ENCODE measurements around the gene FRYL. TPM values are rescaled to one million over a fixed set of nuclear protein-coding genes. Genes with fewer than 3 reads are reported as not detected.

The FRYL gene
- total RNA-seq, 1 experiment from 2014 or later = 47.7 TPM

DNA sequence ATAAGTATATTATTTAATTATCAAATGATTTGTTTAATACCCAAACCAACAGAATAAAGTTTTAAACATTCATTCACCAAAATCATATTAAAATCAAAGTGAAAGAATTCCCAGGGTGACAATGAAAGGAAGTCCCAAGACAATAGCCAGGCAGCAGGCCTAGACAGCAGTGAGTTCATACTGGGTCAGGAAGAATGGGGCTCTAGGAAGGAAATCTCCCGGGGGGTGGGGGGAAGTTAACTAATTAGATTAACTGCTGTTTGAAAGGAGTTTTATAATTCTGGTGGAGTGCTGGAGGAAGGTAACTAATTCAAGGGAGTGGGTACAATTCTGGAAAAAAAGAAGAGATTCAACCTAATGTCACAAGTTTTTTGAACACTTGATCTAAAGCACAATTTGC, 185.9 kb downstream of the FRYL start:
- Histone ChIP-seq H3K79me2 (ENCODE audit: insufficient read depth, low read length) (no peaks in the 10 kb centered on the region), H3K9ac (ENCODE audit: low read length) (no peak overlapping the region), H3K4me3 (replicated peaks in 1 of 2; ENCODE audit: low read depth in 1 of 2, low read length in 2 of 2) (no peak overlapping the region), H3K27ac (ENCODE audit: low read depth, low read length) (no peak overlapping the region), H3K4me2 (ENCODE audit: low read length) (no peak overlapping the region), H3K9me3 (ENCODE audit: control insufficient read depth in 1 of 2, insufficient read depth in 1 of 2, low read depth in 1 of 2, low read length in 2 of 2) (no peaks in the 10 kb centered on the region), H4K20me1 (ENCODE audit: insufficient read depth) (0 out of 2 replicates have a peak, but pooled peaks cover 2% of the 10 kb centered on the region), H3K4me1 (ENCODE audit: control insufficient read depth in 1 of 2, insufficient read depth in 2 of 2, low read length in 2 of 2) (no peaks in the 10 kb centered on the region), H3K36me3 (ENCODE audit: control insufficient read depth in 1 of 2, insufficient read depth in 2 of 2, low read length in 2 of 2) (no peaks in the 10 kb centered on the region), H3K9me2 (ENCODE audit: insufficient read depth) (no peaks in the 10 kb centered on the region), H3K27me3 (ENCODE audit: insufficient read depth, low read length) (no peaks in the 10 kb centered on the region), H2AFZ (ENCODE audit: low read depth, low read length, poor library complexity, severe bottlenecking) (no peak overlapping the region)
- no peak for TF ChIP-seq CBX3 (IDR thresholded peaks at IDR 0.05; ENCODE audit: low read depth)
- no peak for TF ChIP-seq ZFX (IDR thresholded peaks at IDR 0.05)
- no peak for TF ChIP-seq POLR2A (IDR thresholded peaks at IDR 0.05; ENCODE audit: borderline replicate concordance, extremely low read depth, insufficient read depth, insufficient read length)
- TF ChIP-seq FOSL1 (IDR thresholded peaks at IDR 0.05; ENCODE audit: low read depth) = no peak
- TF ChIP-seq ZBTB33 (IDR thresholded peaks at IDR 0.05; ENCODE audit: extremely low read depth, insufficient replicate concordance, low read length) = no peak
- TF ChIP-seq, protein P1, sequence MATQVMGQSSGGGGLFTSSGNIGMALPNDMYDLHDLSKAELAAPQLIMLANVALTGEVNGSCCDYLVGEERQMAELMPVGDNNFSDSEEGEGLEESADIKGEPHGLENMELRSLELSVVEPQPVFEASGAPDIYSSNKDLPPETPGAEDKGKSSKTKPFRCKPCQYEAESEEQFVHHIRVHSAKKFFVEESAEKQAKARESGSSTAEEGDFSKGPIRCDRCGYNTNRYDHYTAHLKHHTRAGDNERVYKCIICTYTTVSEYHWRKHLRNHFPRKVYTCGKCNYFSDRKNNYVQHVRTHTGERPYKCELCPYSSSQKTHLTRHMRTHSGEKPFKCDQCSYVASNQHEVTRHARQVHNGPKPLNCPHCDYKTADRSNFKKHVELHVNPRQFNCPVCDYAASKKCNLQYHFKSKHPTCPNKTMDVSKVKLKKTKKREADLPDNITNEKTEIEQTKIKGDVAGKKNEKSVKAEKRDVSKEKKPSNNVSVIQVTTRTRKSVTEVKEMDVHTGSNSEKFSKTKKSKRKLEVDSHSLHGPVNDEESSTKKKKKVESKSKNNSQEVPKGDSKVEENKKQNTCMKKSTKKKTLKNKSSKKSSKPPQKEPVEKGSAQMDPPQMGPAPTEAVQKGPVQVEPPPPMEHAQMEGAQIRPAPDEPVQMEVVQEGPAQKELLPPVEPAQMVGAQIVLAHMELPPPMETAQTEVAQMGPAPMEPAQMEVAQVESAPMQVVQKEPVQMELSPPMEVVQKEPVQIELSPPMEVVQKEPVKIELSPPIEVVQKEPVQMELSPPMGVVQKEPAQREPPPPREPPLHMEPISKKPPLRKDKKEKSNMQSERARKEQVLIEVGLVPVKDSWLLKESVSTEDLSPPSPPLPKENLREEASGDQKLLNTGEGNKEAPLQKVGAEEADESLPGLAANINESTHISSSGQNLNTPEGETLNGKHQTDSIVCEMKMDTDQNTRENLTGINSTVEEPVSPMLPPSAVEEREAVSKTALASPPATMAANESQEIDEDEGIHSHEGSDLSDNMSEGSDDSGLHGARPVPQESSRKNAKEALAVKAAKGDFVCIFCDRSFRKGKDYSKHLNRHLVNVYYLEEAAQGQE (IDR thresholded peaks at IDR 0.05; ENCODE audit: low read depth) = no peak
- no peak for TF ChIP-seq EZH2 (IDR thresholded peaks at IDR 0.05)
- TF ChIP-seq SRF (IDR thresholded peaks at IDR 0.05; ENCODE audit: low read depth) = no peak
- TF ChIP-seq, protein P2, sequence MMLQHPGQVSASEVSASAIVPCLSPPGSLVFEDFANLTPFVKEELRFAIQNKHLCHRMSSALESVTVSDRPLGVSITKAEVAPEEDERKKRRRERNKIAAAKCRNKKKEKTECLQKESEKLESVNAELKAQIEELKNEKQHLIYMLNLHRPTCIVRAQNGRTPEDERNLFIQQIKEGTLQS (IDR thresholded peaks at IDR 0.05) = no peak
- ChIA-PET CTCF (no interaction called here), POLR2A (no interaction called here), RAD21 (ENCODE audit: low non-redundant PET in 1 of 2, low total read pairs in 2 of 2, uncharacterized antibody in 2 of 2, unreplicated experiment in 2 of 2) (no interaction called here)
- ATAC-seq (no peak), DNase-seq (ENCODE audit: low read depth, low spot score) (no peak)
- no TSS peak for BruUV-seq (replicated peaks)
- intact Hi-C loops (cut with micrococcal nuclease) = no loop called here

Measured in HCT116 (cell line).